ENCODE measurements around the gene TMEM86A.

The TMEM86A gene

DNA sequence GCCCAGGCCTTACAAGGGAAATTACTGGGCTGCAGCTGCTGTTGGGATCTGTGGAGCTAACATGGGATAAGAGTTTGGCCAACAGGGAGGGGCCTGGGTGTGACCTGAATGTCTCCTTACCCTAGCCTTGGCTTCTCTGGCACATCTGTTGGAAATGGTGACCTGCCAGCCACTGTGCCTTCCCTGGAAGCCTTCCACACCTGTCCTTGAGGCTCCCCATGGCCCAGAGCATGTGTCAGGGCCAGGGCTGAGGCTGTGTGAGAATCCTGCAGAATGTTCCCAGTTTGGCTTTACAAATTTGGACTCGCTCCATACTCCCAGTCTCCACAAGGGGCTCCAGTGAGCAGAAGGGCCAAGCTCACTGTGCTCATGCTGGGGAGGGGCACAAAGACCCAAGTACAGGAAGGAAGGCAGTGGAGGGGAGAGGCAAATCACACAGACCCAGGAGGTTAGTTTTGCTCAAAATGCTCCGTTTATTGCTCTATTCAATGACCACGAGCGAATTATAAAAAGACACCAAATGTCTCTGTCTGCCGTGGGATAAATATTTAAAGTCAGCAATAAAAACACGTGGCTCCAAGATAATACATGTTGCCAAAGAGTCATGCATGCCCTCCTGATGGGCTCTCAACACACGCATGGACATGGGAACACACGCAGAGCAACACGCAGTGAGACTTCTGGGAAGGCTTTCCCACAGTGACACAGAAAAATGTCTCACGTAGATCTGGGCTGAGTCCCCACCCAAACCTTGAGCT lies 29.1 kb downstream of the TMEM86A start:
- DNase-seq: peak; percentile 65

GRCh38 chr11:18728658-18729057 lies 30.1 kb downstream of the TMEM86A start:
- no peak for DNase-seq

GRCh38 chr11:18729426-18729825 lies 30.8 kb downstream of the TMEM86A start:
- DNase-seq: no peak

DNA sequence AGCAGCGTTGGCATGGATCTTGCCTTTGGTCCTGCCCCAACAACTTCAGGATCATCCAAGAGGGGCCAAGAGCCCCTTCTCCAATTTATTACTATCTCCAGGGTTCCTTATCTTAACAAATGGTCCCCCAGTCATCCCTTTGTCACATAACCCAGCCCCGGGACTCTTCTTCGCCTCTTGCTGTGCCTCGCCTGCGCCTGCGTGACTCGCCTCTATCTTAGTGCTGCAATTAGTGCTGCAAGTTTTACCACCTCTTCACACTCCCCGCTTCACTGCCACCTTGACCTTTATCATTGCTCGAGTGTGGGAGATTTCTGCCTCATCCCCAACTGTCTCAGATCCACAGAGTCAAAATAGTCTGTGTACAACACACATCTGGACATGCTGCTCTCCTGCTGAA lies 31.4 kb downstream of the TMEM86A start:
- no peak for DNase-seq

GRCh38 chr11:18731441-18731840 lies 32.9 kb downstream of the TMEM86A start:
- no peak for DNase-seq

GRCh38 chr11:18731949-18732821 lies 33.6 kb downstream of the TMEM86A start:
- peak; percentile 70 for DNase-seq

GRCh38 chr11:18733202-18733601 lies 34.6 kb downstream of the TMEM86A start:
- DNase-seq: no peak

DNA sequence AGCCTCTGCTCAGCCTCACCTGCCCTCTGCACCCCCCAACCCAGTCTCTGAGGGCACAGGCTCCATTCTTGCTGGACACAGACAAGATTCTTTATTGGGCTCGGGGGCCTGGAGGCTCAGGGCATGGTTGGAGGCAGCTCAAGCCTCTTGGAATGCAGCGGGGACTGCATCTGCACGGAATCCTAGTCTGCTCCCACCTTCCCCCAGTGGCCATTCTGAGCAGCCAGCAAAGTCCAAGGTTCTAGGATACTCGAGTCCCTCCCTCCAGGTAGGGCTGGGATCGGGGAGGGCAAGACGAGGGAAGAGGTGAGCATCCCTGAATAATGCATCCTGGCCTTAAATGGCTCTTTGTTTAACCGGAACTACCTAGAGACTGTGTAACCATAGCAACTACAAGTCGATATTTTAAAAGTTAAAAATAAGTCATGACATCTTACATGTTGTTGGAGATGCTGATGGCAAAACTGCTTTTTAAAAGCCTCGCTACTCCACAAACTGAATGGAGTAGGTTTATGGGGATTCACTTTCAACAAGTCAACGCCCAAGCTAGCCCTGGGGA lies 38.1 kb downstream of the TMEM86A start:
- DNase-seq: no peak

- no peak for DNase-seq
Observed at GRCh38 chr11:18737642-18738041, 39.1 kb downstream of the TMEM86A start.

- DNase-seq: no peak
Observed at GRCh38 chr11:18739685-18740084, 41.1 kb downstream of the TMEM86A start.

GRCh38 chr11:18741783-18742182 lies 43.2 kb downstream of the TMEM86A start:
- no peak for DNase-seq

GRCh38 chr11:18743365-18743764 lies 44.8 kb downstream of the TMEM86A start:
- DNase-seq: no peak

GRCh38 chr11:18743900-18744514 lies 45.4 kb downstream of the TMEM86A start:
- DNase-seq: no peak

DNA sequence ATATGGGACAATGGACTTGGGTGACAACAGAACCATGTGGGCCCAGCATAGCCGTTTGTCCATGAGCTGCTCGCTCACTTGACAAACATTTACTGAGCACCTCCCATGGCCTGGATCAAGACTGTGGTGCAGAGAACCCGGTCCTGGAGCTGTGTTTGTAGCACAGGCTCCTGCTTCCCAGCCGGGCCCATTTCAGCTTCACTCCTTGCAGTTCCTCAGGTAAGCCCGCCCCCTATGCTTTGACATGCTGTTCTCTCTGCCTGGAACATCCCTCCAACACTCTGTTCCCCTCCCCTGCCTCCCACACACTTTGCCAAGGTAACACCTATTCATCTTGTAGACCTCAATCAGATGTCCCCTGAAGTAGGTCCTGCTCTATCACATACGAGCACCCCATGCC lies 46.7 kb downstream of the TMEM86A start:
- DNase-seq: no peak

GRCh38 chr11:18748766-18749365 lies 50.3 kb downstream of the TMEM86A start:
- no peak for DNase-seq

GRCh38 chr11:18749681-18750319 lies 51.2 kb downstream of the TMEM86A start:
- DNase-seq: no peak

DNA sequence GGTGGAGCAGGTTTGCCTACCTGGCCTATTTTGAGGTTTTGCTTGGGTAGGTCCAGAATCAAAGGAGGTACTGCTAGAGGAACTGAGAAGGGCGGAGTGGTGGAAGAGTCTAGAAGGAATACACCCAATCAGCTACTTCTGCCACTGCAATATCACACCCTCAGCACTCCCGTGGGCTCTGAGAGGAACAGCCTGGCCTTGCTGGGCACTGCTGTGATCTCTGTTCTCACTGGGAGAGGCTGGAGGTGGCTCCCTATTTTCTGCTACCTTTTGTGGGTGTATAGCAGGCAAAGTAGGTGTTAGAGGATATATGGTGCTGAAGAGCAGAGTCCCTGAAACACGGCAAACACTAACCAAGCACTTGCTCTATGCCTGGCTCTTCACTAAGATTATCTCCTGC lies 52.4 kb downstream of the TMEM86A start:
- DNase-seq: no peak

- no peak for DNase-seq
Observed at GRCh38 chr11:18752502-18752901, 53.9 kb downstream of the TMEM86A start.

- DNase-seq: no peak
Observed at GRCh38 chr11:18754308-18754707, 55.7 kb downstream of the TMEM86A start.
